Nucleus accumbens (tissue), 56 donors: ENCODE results near the gene RETREG2.

Experiments used
- DNase-seq, 56 donors: peaks; one replicate each; lab custom pipeline; 2025; lab: John Stamatoyannopoulos, UW

RETREG2 gene

GRCh38 chr2:219210196-219210885 is 32.3 kb downstream of the RETREG2 start:
- DNase-seq, result no peak

GRCh38 chr2:219210886-219211362 is 32.8 kb downstream of the RETREG2 start:
- DNase-seq, result no peak

- no peak for DNase-seq
Observed at GRCh38 chr2:219213026-219213415, 34.9 kb downstream of the RETREG2 start.

- DNase-seq, result no peak
Observed at GRCh38 chr2:219213486-219214071, 35.5 kb downstream of the RETREG2 start.

GRCh38 chr2:219214141-219214540 is 36.1 kb downstream of the RETREG2 start:
- DNase-seq, result no peak

- DNase-seq, result no peak
Observed at GRCh38 chr2:219214786-219215185, 36.7 kb downstream of the RETREG2 start.

- DNase-seq, result no peak
Observed at GRCh38 chr2:219215871-219216534, 37.9 kb downstream of the RETREG2 start.

- no peak for DNase-seq
Observed at GRCh38 chr2:219216535-219216915, 38.5 kb downstream of the RETREG2 start.

- peak in 47 of 56 donors; percentile 31 to 89 (median 69) for DNase-seq
Observed at GRCh38 chr2:219218217-219218731, 40.2 kb downstream of the RETREG2 start.

GRCh38 chr2:219218732-219219701 is 40.9 kb downstream of the RETREG2 start, which contains the start of gene ABCB6:
TSS of gene ABCB6 (minus strand) at chr2:219218958. CDS start at chr2:219218673, 285 bp downstream.
- DNase-seq, result peak; percentile 68 to 99 (median 94)

GRCh38 chr2:219219784-219220532 is 41.9 kb downstream of the RETREG2 start:
- no peak for DNase-seq

GRCh38 chr2:219220652-219221402 is 42.8 kb downstream of the RETREG2 start:
- DNase-seq, result peak in 1 of 56 donors; percentile 16

- no peak for DNase-seq
Observed at GRCh38 chr2:219221957-219222518, 44.0 kb downstream of the RETREG2 start.

GRCh38 chr2:219223831-219224610 is 45.9 kb downstream of the RETREG2 start:
- no peak for DNase-seq

- no peak for DNase-seq
Observed at GRCh38 chr2:219225350-219225749, 47.3 kb downstream of the RETREG2 start.

- peak in 1 of 56 donors; percentile 21 for DNase-seq
Observed at GRCh38 chr2:219228041-219228910, 50.2 kb downstream of the RETREG2 start.
